GM21737 (cell line): ENCODE measurements around the gene MS4A18.

Experiments
- ATAC-seq: cut with Tn5 transposase; IDR thresholded peaks from one replicate; pipeline ENCODE4 v1.9.1; 2021; ENCODE audit warnings: mild to moderate bottlenecking, moderate library complexity; ENCODE audit not compliant: unreplicated experiment

The MS4A18 gene

GRCh38 chr11:60764879-60765278 is 40.4 kb downstream of the MS4A18 start:
- peak; percentile 42 for ATAC-seq

- ATAC-seq, result no peak
Observed at GRCh38 chr11:60765355-60765754, 40.8 kb downstream of the MS4A18 start.

GRCh38 chr11:60766547-60766946 is 42.0 kb downstream of the MS4A18 start:
- no peak for ATAC-seq

GRCh38 chr11:60767388-60767811 is 42.9 kb downstream of the MS4A18 start:
- ATAC-seq, result no peak

- ATAC-seq, result no peak
Observed at GRCh38 chr11:60768202-60768601, 43.7 kb downstream of the MS4A18 start.

- no peak for ATAC-seq
Observed at GRCh38 chr11:60769273-60769672, 44.8 kb downstream of the MS4A18 start.

- ATAC-seq, result no peak
Observed at GRCh38 chr11:60769811-60770210, 45.3 kb downstream of the MS4A18 start.

- no peak for ATAC-seq
Observed at GRCh38 chr11:60771146-60771545, 46.6 kb downstream of the MS4A18 start.

- ATAC-seq, result no peak
Observed at GRCh38 chr11:60771879-60772525, 47.5 kb downstream of the MS4A18 start.

- ATAC-seq, result no peak
Observed at GRCh38 chr11:60772666-60773065, 48.1 kb downstream of the MS4A18 start.

GRCh38 chr11:60774726-60775125 is 50.2 kb downstream of the MS4A18 start:
- ATAC-seq, result no peak

GRCh38 chr11:60775420-60775961 is 51.0 kb downstream of the MS4A18 start:
- peak; percentile 74 for ATAC-seq

- ATAC-seq, result no peak
Observed at GRCh38 chr11:60776167-60776566, 51.6 kb downstream of the MS4A18 start.

- ATAC-seq, result no peak
Observed at GRCh38 chr11:60777106-60777505, 52.6 kb downstream of the MS4A18 start.

GRCh38 chr11:60777572-60777971 is 53.1 kb downstream of the MS4A18 start:
- no peak for ATAC-seq

- ATAC-seq, result no peak
Observed at GRCh38 chr11:60780065-60780464, 55.5 kb downstream of the MS4A18 start.

GRCh38 chr11:60780774-60781173 is 56.3 kb downstream of the MS4A18 start:
- no peak for ATAC-seq

- no peak for ATAC-seq
Observed at GRCh38 chr11:60781286-60781980, 56.9 kb downstream of the MS4A18 start.

- no peak for ATAC-seq
Observed at GRCh38 chr11:60781981-60782316, 57.4 kb downstream of the MS4A18 start.

- no peak for ATAC-seq
Observed at GRCh38 chr11:60782393-60783140, 58.0 kb downstream of the MS4A18 start.

- no peak for ATAC-seq
Observed at GRCh38 chr11:60783141-60783484, 58.6 kb downstream of the MS4A18 start.

GRCh38 chr11:60783911-60784310 is 59.4 kb downstream of the MS4A18 start:
- ATAC-seq, result no peak
